Stimulated activated CD8-positive, alpha-beta memory T cell treated with anti-CD3 and anti-CD28 coated beads, Interleukin-4, amount 100 ng/mL, for 4 hours (primary cell): ENCODE results near the gene DNAJB4.
"Not testable (repeated sequence)": the region's sequence is repeated elsewhere in the genome, so short reads cannot be mapped to it uniquely, and the experiment has no call there.

Experiments used
- DNase-seq, 2 donors: peaks; one replicate each; pipeline ENCODE4 v3.0.0-alpha.2; 2020; ENCODE audit warnings: low read depth in 2 of 2, low spot score in 1 of 2

Gene DNAJB4

GRCh38 chr1:77990629-77991204 is 14.0 kb upstream of the DNAJB4 start:
- no peak for DNase-seq

GRCh38 chr1:77991638-77992037 is 13.1 kb upstream of the DNAJB4 start:
- DNase-seq = no peak

- DNase-seq = no peak
These were observed 10.5 kb upstream of the DNAJB4 start for GRCh38 chr1:77994117-77994705.

GRCh38 chr1:77996734-77997133 is 8.0 kb upstream of the DNAJB4 start:
- DNase-seq = no peak

GRCh38 chr1:78000536-78000935 is 4.2 kb upstream of the DNAJB4 start:
- DNase-seq = not testable (repeated sequence)

GRCh38 chr1:78003070-78003746 is 1.5 kb upstream of the DNAJB4 start:
- no peak for DNase-seq

GRCh38 chr1:78003882-78004718 is 639 bp upstream of the DNAJB4 start:
- no peak for DNase-seq

- no peak for DNase-seq
These were observed 646 bp downstream of the DNAJB4 start for GRCh38 chr1:78005448-78005722.

GRCh38 chr1:78005755-78006154 is 1.0 kb downstream of the DNAJB4 start:
- DNase-seq = no peak

GRCh38 chr1:78006521-78006920 is 1.8 kb downstream of the DNAJB4 start:
- no peak for DNase-seq

GRCh38 chr1:78007677-78008341 is 3.1 kb downstream of the DNAJB4 start:
- DNase-seq = no peak

- DNase-seq = no peak
These were observed 4.5 kb downstream of the DNAJB4 start for GRCh38 chr1:78009276-78009675.

GRCh38 chr1:78009836-78010235 is 5.1 kb downstream of the DNAJB4 start:
- no peak for DNase-seq

GRCh38 chr1:78011050-78011449 is 6.3 kb downstream of the DNAJB4 start:
- no peak for DNase-seq

- DNase-seq = no peak
These were observed 10.4 kb downstream of the DNAJB4 start for GRCh38 chr1:78015148-78015547.

GRCh38 chr1:78019024-78019423 is 14.3 kb downstream of the DNAJB4 start:
- no peak for DNase-seq

GRCh38 chr1:78021134-78021533 is 16.4 kb downstream of the DNAJB4 start:
- not testable (repeated sequence) for DNase-seq

GRCh38 chr1:78029793-78030192 is 25.1 kb downstream of the DNAJB4 start:
- DNase-seq = no peak

GRCh38 chr1:78032996-78033796 is 28.5 kb downstream of the DNAJB4 start:
- DNase-seq = no peak

- no peak for DNase-seq
These were observed 29.0 kb downstream of the DNAJB4 start for GRCh38 chr1:78033797-78034172.

GRCh38 chr1:78035121-78035520 is 30.4 kb downstream of the DNAJB4 start:
- DNase-seq = no peak
